GM06990 (cell line): Measurements from ENCODE around the gene NCOR2.
A peak's percentile ranks its signal among the peaks of the same experiment; 100 is the strongest.

Source experiments
- DNase-seq: peaks from one replicate; pipeline ENCODE4 v3.0.0-alpha.2; 2011; ENCODE audit not compliant: insufficient read length; ENCODE audit errors: extremely low read depth
- H3K27me3 ChIP-seq: replicated peaks from 2 replicates; pipeline ENCODE4 v1.6.0; 2011; ENCODE audit warnings: low read length; ENCODE audit not compliant: control insufficient read depth, insufficient read depth
- H3K36me3 ChIP-seq: 2 replicates; pipeline ENCODE4 v1.5.1; 2011; ENCODE audit warnings: low read length; ENCODE audit not compliant: control insufficient read depth, insufficient read depth
- H3K4me3 ChIP-seq: replicated peaks from 2 replicates; pipeline ENCODE4 v1.5.1; 2011; ENCODE audit warnings: low read depth, mild to moderate bottlenecking, control low read depth, low read length
- CTCF ChIP-seq: IDR thresholded peaks from 2 replicates; pipeline ENCODE4 v1.5.1; 2011; ENCODE audit warnings: low read length, control low read depth, mild to moderate bottlenecking, inconsistent platforms; ENCODE audit not compliant: insufficient read depth, poor library complexity, severe bottlenecking

The NCOR2 gene

DNA sequence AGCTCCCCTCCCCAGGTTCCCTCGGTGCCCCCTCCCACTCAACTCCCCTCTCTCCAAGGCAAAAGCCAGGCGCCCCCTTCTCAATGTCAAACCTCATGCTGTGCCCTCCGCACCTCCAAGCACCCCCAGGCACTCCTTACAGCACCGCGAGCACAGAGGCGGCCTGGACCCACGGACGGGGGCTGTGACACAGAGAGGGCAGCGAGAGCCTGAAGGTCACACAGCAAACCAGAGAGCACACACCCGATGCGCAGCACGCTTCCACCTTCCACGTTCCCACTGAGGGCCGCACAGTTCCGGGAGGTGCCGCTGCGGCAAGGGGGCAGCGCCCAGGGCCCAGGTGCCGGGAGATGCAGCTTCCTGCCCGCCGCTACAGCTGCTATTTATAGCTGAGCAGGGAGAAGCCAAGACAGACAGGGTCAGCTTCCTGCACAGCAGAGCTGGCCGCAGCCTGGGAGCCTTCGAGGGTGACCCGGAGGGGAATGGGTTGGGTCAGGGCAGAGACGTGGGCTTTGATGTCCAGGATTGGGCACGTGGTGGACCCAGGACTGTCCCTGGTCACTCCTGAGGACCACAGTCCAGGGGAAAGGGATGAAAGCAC is 12.9 kb downstream of the NCOR2 start:
- Histone ChIP-seq H3K36me3 (peaks cover 2% of the 10 kb centered on the region), H3K27me3 (no peaks in the 10 kb centered on the region), H3K4me3 (no peak overlapping the region)
- TF ChIP-seq CTCF = no peak
- no peak for DNase-seq

- Histone ChIP-seq H3K36me3 (peaks cover 2% of the 10 kb centered on the region), H3K4me3 (no peak overlapping the region), H3K27me3 (no peaks in the 10 kb centered on the region)
- TF ChIP-seq CTCF = no peak
- no peak for DNase-seq
Measured at GRCh38 chr12:124553862-124554428, 13.5 kb downstream of the NCOR2 start.

- H3K4me3 ChIP-seq = no peak overlapping the region
- H3K36me3 ChIP-seq = no peaks in the 10 kb centered on the region; the same call in 1 of the 2 replicates
- no peak for TF ChIP-seq CTCF
- peak; percentile 53 for DNase-seq
- H3K27me3 ChIP-seq = no peaks in the 10 kb centered on the region
Measured at GRCh38 chr12:124551268-124552144, 15.9 kb downstream of the NCOR2 start.

DNA sequence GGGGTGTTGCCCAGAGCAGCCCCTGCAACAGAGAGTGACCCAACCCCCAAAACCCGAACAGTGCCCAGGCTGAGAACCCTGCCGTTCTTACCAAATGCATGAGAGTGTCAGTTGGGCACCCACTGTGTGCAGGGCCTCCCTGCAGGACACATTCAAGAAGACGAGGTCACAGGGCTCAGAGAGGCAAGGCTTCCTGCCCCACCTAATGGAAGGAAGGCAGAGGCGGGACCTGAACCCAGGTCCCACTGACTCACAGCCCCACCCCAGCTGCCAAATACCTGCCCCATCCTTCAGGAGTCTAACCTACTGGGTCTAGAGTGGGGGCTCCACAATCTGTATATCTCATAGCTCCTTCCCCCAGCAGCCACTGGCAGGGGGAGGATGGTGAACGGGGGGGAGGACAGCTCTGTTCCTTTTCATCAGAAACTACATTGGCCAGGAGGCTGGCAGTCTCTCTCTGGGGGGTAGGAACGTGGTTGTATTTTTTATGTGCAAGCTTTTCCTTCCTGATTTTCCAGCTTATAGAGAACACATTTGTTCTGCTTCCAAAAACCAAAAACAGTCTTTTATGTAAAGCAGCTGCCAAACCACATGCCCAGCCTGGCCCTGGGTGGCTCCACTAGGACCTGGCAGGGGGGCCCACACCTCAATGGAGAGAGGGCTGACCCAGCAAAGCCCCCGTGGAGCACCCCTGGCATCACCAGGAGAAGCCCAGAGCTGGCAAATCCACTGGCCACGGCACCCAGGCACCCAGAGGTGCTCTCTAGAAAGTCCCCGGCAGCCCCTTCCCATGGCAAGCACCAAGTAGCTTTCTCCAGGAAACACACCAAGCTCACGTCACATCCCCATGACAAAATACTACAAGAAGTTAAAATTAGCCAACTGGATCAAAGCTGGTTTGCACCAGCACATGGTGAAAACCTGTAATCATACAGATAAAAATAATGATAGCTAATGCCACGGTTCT is 17.0 kb downstream of the NCOR2 start:
- DNase-seq = no peak
- Histone ChIP-seq H3K4me3 (no peak overlapping the region), H3K36me3 (no peaks in the 10 kb centered on the region; the same call in 1 of the 2 replicates), H3K27me3 (no peaks in the 10 kb centered on the region)
- no peak for TF ChIP-seq CTCF

DNA sequence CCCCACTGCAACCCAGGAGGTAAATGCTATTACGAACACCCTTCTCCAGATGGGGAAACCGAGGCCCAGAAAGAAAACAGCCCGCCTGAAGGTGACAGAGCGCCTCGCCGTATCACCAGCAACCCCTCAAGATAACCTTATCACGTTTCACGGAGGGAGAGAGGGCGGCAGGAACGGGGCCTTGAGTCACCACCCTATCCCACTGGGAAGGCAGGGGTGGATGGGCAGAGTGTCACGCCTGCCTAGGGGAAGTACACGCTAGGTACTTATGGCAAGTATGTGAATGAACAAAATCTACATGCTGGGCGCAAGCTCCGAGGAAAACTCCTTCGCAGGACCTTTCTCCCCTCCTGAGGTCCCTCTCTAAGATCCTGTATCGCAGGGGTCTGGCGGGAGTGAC is 17.8 kb downstream of the NCOR2 start:
- no peak for TF ChIP-seq CTCF
- no peak overlapping the region for H3K4me3 ChIP-seq
- no peak for DNase-seq
- H3K36me3 ChIP-seq = no peaks in the 10 kb centered on the region; the same call in 1 of the 2 replicates
- no peaks in the 10 kb centered on the region for H3K27me3 ChIP-seq
